PFSK-1 (cell line): ENCODE results near the gene MAGEA9.
"Not testable (repeated sequence)": the region's sequence is repeated elsewhere in the genome, so short reads cannot be mapped to it uniquely, and the experiment has no call there.

Source experiments
- FOXP2 ChIP-seq: optimal IDR thresholded peaks from 2 replicates; pipeline ENCODE3; 2011; ENCODE audit warnings: borderline replicate concordance, control low read depth, inconsistent platforms; ENCODE audit not compliant: insufficient read depth; ENCODE audit errors: extremely low read length, extremely low read depth
- POLR2AphosphoS5 ChIP-seq: IDR thresholded peaks from 2 replicates; pipeline ENCODE4 v1.6.1; 2012; ENCODE audit warnings: low read depth, mild to moderate bottlenecking, control low read depth, low read length, moderate library complexity
- REST ChIP-seq, 2 experiments: IDR thresholded peaks; 2 replicates each; pipeline versions ENCODE4 v1.6.1 to v1.8.0; 2011 to 2012; ENCODE audit warnings: low read depth in 2 of 2, low read length in 2 of 2, control low read depth in 1 of 2, inconsistent platforms in 1 of 2, mild to moderate bottlenecking in 1 of 2, moderate library complexity in 1 of 2; ENCODE audit not compliant: insufficient read depth in 1 of 2

- not testable (repeated sequence) for TF ChIP-seq POLR2AphosphoS5; REST (IDR thresholded peaks at IDR 0.05; ENCODE audit: insufficient read depth in 1 of 2, low read depth in 2 of 2, low read length in 2 of 2); FOXP2
These were observed 8.0 kb upstream of the MAGEA9 start, which contains the start of gene HSFX1 for GRCh38 chrX:149773768-149774167.
